Heart left ventricle (tissue), 13 donors: Measurements from ENCODE around the gene SIGLEC10.

Experiments
- POLR2A ChIP-seq, 2 donors: fragments of 450-650 bp; IDR thresholded peaks; one replicate each; pipeline ENCODE4 v1.6.1; 2017; ENCODE audit warnings: antibody characterized with exemption in 2 of 2, mild to moderate bottlenecking in 2 of 2, moderate library complexity in 2 of 2
- TF ChIP-seq, protein P1 (sequence below), 12 donors: fragments of 200-600 bp; sonication (generic) in 4 of 12; IDR thresholded peaks; one replicate each; pipeline versions ENCODE4 v1.5.0 to v1.8.0; 2018 to 2022; ENCODE audit warnings: antibody characterized with exemption in 12 of 12, mild to moderate bottlenecking in 5 of 12
- donor health status: ischemic (EF 13 %, LVEDD 7.1; RV severe dilation, severe dysfunction).
- donor health status: DM: no; HTN: yes; CAD: no.
- donor health status: DM: no; HTN: no; CAD: no.
- donor health status: ischemic (EF 25% LVEDD 6.9; RV normal size, moderate dysfunction).
- donor health status: ischemic (EF 25% LVEDD 5.7; RV mildly dilated, moderate dysfunction).
- donor health status: ischemic (EF 35%, LVEDD 5.7; RV mildly dilated, moderate dysfunction).
- donor health status: nonischemic (EF 11% LVEDD 7.7; RV severe dilation, severe dysfunction).
- donor health status: DM: yes; HTN: yes; CAD: no.
- donor health status: PGD.
- donor health status: ischemic (EF 29% LVEDD 5.4; RV normal size, mild dysfunction).
- donor health status: nonischemic (EF 23%, LVEDD 6.1; RV moderate dilation, normal function).

DNA sequence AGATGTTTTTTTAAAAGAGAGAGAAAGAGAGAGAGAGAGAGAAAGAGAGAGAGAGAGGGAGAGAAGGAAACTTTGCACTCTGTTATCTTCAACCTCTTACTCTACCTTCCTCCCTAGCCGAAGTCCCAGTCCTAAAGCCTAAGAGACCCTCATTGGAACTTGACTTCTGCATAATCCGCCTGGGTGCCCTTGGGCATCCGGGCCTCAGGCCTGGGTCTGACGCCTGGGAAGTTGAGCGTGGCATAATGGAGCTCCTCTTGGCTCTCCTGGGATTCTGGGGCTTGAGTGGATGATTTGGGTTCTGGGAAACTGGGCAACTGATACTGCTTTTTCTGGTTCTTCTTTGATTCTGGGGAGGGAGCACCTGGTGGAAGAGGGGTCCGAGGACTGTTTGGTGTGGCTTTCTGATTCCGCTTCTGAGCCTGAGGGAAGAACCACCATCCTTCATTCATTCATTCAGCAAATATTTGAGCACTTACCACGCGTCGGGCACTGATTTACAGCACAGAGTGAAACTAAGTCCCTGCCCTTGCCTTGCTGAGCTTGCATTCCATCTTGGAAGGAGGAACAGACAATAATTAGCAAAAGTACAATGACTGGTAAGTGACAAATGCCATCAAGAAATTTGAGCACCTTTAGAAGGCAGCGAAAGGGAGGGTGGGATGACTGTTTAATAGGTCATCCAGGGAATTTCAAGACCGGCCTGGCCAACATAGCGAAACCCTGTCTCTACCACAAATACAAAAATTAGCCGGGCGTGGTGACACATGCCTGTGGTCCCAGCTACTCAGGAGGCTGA, 6.3 kb downstream of the SIGLEC10 start:
- TF ChIP-seq, protein P1, sequence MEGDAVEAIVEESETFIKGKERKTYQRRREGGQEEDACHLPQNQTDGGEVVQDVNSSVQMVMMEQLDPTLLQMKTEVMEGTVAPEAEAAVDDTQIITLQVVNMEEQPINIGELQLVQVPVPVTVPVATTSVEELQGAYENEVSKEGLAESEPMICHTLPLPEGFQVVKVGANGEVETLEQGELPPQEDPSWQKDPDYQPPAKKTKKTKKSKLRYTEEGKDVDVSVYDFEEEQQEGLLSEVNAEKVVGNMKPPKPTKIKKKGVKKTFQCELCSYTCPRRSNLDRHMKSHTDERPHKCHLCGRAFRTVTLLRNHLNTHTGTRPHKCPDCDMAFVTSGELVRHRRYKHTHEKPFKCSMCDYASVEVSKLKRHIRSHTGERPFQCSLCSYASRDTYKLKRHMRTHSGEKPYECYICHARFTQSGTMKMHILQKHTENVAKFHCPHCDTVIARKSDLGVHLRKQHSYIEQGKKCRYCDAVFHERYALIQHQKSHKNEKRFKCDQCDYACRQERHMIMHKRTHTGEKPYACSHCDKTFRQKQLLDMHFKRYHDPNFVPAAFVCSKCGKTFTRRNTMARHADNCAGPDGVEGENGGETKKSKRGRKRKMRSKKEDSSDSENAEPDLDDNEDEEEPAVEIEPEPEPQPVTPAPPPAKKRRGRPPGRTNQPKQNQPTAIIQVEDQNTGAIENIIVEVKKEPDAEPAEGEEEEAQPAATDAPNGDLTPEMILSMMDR (IDR thresholded peaks at IDR 0.05): no peak
- TF ChIP-seq POLR2A (IDR thresholded peaks at IDR 0.05): no peak
